Ishikawa (cell line): ENCODE measurements around the gene NRG2.

ENCODE experiments used
- CEBPB ChIP-seq: IDR thresholded peaks from 2 replicates; pipeline ENCODE4 v1.6.1; 2012
- CREB1 ChIP-seq: IDR thresholded peaks from 2 replicates; pipeline ENCODE4 v1.6.1; 2012; ENCODE audit warnings: low read depth
- EGR1 ChIP-seq: IDR thresholded peaks from 2 replicates; pipeline ENCODE4 v1.6.1; 2012
- EP300 ChIP-seq: IDR thresholded peaks from 2 replicates; pipeline ENCODE4 v1.6.1; 2012; ENCODE audit warnings: borderline replicate concordance
- NFIC ChIP-seq: IDR thresholded peaks from 2 replicates; pipeline ENCODE4 v1.6.1; 2012
- RAD21 ChIP-seq: IDR thresholded peaks from 2 replicates; pipeline ENCODE4 v1.6.1; 2012; ENCODE audit warnings: low read depth
- TAF1 ChIP-seq: IDR thresholded peaks from 2 replicates; pipeline ENCODE4 v1.6.1; 2012; ENCODE audit warnings: low read depth, mild to moderate bottlenecking
- TCF12 ChIP-seq: IDR thresholded peaks from 2 replicates; pipeline ENCODE4 v1.6.1; 2012; ENCODE audit warnings: low read depth
- TEAD4 ChIP-seq: IDR thresholded peaks from 2 replicates; pipeline ENCODE4 v1.6.1; 2012
- YY1 ChIP-seq: IDR thresholded peaks from 2 replicates; pipeline ENCODE4 v1.6.1; 2012; ENCODE audit warnings: low read depth
- ZBTB7A ChIP-seq: IDR thresholded peaks from 2 replicates; pipeline ENCODE4 v1.6.1; 2012; ENCODE audit warnings: low read depth
- TF ChIP-seq, protein P1 (sequence below): IDR thresholded peaks from 2 replicates; pipeline ENCODE4 v1.6.1; 2012; ENCODE audit warnings: low read depth, mild to moderate bottlenecking
- TF ChIP-seq, protein P2 (sequence below): IDR thresholded peaks from 2 replicates; pipeline ENCODE4 v1.6.1; 2012
- TF ChIP-seq, protein P3 (sequence below): IDR thresholded peaks from 2 replicates; pipeline ENCODE4 v1.6.1; 2012

DNA sequence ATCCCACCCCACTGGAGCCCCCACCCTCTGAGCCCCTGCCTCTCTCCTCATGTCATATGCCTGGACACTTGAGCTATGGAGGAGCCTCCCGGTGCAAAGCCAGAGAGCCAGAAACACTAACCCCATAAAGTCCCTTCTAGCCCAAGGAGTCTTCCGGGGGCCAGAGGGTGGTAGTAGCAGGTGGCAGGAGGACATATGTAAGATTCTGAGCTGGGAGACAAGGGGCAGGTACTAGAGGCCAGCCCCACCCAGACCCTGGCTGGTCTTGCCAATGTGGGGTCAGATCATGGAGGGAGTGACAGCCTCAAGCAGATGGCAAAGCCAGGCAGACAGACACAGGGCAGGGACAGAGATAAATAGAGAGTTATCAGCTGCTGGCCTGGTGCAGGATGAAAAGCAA is 184.1 kb downstream of the NRG2 start:
- no peak for TF ChIP-seq EP300
- no peak for TF ChIP-seq CEBPB
- no peak for TF ChIP-seq RAD21
- TF ChIP-seq ZBTB7A, result no peak
- no peak for TF ChIP-seq NFIC
- TF ChIP-seq TAF1, result no peak
- no peak for TF ChIP-seq CREB1
- TF ChIP-seq, protein P1, sequence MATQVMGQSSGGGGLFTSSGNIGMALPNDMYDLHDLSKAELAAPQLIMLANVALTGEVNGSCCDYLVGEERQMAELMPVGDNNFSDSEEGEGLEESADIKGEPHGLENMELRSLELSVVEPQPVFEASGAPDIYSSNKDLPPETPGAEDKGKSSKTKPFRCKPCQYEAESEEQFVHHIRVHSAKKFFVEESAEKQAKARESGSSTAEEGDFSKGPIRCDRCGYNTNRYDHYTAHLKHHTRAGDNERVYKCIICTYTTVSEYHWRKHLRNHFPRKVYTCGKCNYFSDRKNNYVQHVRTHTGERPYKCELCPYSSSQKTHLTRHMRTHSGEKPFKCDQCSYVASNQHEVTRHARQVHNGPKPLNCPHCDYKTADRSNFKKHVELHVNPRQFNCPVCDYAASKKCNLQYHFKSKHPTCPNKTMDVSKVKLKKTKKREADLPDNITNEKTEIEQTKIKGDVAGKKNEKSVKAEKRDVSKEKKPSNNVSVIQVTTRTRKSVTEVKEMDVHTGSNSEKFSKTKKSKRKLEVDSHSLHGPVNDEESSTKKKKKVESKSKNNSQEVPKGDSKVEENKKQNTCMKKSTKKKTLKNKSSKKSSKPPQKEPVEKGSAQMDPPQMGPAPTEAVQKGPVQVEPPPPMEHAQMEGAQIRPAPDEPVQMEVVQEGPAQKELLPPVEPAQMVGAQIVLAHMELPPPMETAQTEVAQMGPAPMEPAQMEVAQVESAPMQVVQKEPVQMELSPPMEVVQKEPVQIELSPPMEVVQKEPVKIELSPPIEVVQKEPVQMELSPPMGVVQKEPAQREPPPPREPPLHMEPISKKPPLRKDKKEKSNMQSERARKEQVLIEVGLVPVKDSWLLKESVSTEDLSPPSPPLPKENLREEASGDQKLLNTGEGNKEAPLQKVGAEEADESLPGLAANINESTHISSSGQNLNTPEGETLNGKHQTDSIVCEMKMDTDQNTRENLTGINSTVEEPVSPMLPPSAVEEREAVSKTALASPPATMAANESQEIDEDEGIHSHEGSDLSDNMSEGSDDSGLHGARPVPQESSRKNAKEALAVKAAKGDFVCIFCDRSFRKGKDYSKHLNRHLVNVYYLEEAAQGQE, result no peak
- no peak for TF ChIP-seq YY1
- no peak for TF ChIP-seq EGR1
- no peak for TF ChIP-seq TCF12
- TF ChIP-seq, protein P2, sequence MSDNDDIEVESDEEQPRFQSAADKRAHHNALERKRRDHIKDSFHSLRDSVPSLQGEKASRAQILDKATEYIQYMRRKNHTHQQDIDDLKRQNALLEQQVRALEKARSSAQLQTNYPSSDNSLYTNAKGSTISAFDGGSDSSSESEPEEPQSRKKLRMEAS, result no peak
- TF ChIP-seq, protein P3, sequence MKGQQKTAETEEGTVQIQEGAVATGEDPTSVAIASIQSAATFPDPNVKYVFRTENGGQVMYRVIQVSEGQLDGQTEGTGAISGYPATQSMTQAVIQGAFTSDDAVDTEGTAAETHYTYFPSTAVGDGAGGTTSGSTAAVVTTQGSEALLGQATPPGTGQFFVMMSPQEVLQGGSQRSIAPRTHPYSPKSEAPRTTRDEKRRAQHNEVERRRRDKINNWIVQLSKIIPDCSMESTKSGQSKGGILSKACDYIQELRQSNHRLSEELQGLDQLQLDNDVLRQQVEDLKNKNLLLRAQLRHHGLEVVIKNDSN, result no peak
- TF ChIP-seq TEAD4, result no peak
